ENCODE measurements around the gene PDCD11.
"Not testable (repeated sequence)": the region's sequence is repeated elsewhere in the genome, so short reads cannot be mapped to it uniquely, and the experiment has no call there.

GRCh38 chr10:103417148-103417469 lies 20.7 kb downstream of the PDCD11 start:
- TF ChIP-seq POLR2A, TAF1, POLR2AphosphoS5, SPI1 (IDR thresholded peaks at IDR 0.05; ENCODE audit: low read depth, low read length): not testable (repeated sequence)

Measured in GM12891 (cell line).